Measurements from ENCODE around the gene AFAP1L2. TPM values are rescaled to one million over a fixed set of nuclear protein-coding genes. Genes with fewer than 3 reads are reported as not detected.

The AFAP1L2 gene
- polyA plus RNA-seq, 3 donors, result 0.01 to 0.43 TPM; not detected in 1

DNA sequence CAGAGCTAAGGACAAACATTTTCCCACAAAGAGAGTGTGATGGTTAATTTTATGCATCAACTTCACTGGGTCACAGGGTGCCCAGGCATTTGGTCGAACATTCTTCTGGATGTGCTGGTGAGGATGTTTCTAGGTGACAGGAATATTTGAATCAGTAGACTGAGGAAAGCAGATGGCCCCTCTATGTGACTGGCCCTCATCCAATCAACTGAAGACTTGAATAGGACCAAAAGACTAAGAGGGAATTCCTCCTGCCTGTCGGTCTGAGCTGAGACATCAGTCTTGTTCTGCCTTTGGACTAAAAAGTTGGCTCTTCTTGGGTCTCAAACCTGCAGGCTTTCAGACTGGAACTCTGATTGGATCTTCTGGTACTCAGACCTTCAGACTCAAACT, 44.4 kb downstream of the AFAP1L2 start:
- TF ChIP-seq, protein P1, sequence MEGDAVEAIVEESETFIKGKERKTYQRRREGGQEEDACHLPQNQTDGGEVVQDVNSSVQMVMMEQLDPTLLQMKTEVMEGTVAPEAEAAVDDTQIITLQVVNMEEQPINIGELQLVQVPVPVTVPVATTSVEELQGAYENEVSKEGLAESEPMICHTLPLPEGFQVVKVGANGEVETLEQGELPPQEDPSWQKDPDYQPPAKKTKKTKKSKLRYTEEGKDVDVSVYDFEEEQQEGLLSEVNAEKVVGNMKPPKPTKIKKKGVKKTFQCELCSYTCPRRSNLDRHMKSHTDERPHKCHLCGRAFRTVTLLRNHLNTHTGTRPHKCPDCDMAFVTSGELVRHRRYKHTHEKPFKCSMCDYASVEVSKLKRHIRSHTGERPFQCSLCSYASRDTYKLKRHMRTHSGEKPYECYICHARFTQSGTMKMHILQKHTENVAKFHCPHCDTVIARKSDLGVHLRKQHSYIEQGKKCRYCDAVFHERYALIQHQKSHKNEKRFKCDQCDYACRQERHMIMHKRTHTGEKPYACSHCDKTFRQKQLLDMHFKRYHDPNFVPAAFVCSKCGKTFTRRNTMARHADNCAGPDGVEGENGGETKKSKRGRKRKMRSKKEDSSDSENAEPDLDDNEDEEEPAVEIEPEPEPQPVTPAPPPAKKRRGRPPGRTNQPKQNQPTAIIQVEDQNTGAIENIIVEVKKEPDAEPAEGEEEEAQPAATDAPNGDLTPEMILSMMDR (IDR thresholded peaks at IDR 0.05), result no peak
- Histone ChIP-seq H3K9me3 (replicated peaks in 1 of 2; ENCODE audit: control insufficient read depth in 1 of 2, insufficient read depth in 1 of 2, low read length in 2 of 2) (no peaks in the 10 kb centered on the region), H4K20me1 (ENCODE audit: insufficient read depth, low read length) (no peaks in the 10 kb centered on the region), H3K4me1 (ENCODE audit: control insufficient read depth in 1 of 2, insufficient read depth in 2 of 2, low read length in 2 of 2) (no peaks in the 10 kb centered on the region), H3K79me2 (ENCODE audit: insufficient read depth, low read length) (no peaks in the 10 kb centered on the region), H2AFZ (ENCODE audit: insufficient read depth, low read depth, low read length, poor library complexity, severe bottlenecking) (no peak overlapping the region), H3K4me2 (replicated peaks; ENCODE audit: extremely low read depth, low read length, poor library complexity, severe bottlenecking) (no peak overlapping the region), H3K27me3 (ENCODE audit: control insufficient read depth in 2 of 2, insufficient read depth in 2 of 2, low read length in 2 of 2) (no peaks in the 10 kb centered on the region), H3K9ac (ENCODE audit: insufficient read depth, low read length, poor library complexity, severe bottlenecking) (no peak overlapping the region), H3K36me3 (replicated peaks in 1 of 2; ENCODE audit: control insufficient read depth in 1 of 2, insufficient read depth in 2 of 2, low read length in 2 of 2) (no peaks in the 10 kb centered on the region), H3K27ac (ENCODE audit: low read depth in 1 of 2, low read length in 2 of 2) (no peak overlapping the region), H3K4me3 (replicated peaks in 1 of 3; ENCODE audit: low read depth in 2 of 3, low read length in 3 of 3) (no peak overlapping the region)
- Mint-ChIP-seq H3K4me1 (no peaks in the 10 kb centered on the region), H3K27ac (no peak overlapping the region), H3K9me3 (no peaks in the 10 kb centered on the region), H3K36me3 (no peaks in the 10 kb centered on the region), H3K27me3 (ENCODE audit: low read depth in 3 of 3) (peaks cover 1 to 8% (median 2%) of the 10 kb centered on the region in 3 donors), H3K4me3 (no peak overlapping the region)
- DNase-seq, result no peak
- intact Hi-C loops (cut with micrococcal nuclease), result no loop called here
- 83% methylated on average over 2 of the region's 2 CpGs for WGBS (ENCODE audit: insufficient coverage)

DNA sequence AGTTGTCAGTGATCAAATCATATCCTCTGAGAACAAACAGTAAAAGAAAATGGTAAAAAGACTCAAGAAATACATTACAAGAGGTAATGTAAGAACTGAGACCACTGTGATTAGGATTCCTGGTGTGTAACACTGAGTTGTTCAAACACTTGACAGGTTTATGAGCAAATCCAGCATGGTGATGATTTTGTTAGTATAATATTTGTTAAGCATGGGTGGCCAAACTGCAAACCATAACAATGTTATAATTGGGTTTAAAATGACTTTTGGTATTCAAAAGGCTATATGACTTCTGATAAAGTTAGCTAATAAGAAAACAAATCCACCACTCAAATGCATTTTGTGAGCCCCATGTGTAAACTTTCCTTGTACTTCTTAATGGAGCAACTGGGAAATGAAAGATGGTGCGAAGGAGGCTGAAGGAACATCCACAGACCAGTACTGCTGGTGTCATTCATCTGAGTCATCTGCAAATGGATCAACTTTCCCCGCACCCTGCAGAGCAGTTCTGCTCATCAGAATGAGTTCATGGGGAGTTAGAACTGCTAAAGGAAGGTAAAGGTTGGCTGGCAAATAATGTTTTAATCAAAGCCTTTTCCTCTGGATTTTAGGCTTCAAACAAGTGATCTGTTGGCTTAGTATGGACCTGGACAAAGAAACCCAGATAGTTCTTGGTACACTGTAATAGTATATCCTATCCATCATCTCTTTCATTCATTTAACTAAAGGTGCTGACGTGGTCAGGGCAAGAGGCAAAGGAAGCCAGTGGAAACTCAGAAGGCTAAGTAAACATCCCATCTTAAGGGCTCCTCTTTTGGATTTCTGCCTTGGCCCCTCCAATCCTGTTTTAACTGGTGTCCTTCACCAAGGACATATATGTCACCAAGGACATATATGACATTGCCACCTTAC, 45.0 kb downstream of the AFAP1L2 start:
- no peaks in the 10 kb centered on the region for H3K36me3 ChIP-seq (replicated peaks in 1 of 2; ENCODE audit: control insufficient read depth in 1 of 2, insufficient read depth in 2 of 2, low read length in 2 of 2)
- no peak overlapping the region for H3K4me3 Mint-ChIP-seq
- H3K9me3 ChIP-seq (replicated peaks in 1 of 2; ENCODE audit: control insufficient read depth in 1 of 2, insufficient read depth in 1 of 2, low read length in 2 of 2), result no peaks in the 10 kb centered on the region
- H3K36me3 Mint-ChIP-seq, result no peaks in the 10 kb centered on the region
- WGBS (ENCODE audit: insufficient coverage), result 100% methylated on average over 2 of the region's 3 CpGs
- H3K27me3 Mint-ChIP-seq (ENCODE audit: low read depth in 3 of 3), result peaks cover 1 to 8% (median 2%) of the 10 kb centered on the region in 3 donors
- intact Hi-C loops (cut with micrococcal nuclease), result no loop called here
- no peak overlapping the region for H3K27ac ChIP-seq (ENCODE audit: low read depth in 1 of 2, low read length in 2 of 2)
- H2AFZ ChIP-seq (ENCODE audit: insufficient read depth, low read depth, low read length, poor library complexity, severe bottlenecking), result no peak overlapping the region
- no peak overlapping the region for H3K4me3 ChIP-seq (replicated peaks in 1 of 3; ENCODE audit: low read depth in 2 of 3, low read length in 3 of 3)
- TF ChIP-seq, protein P1 (IDR thresholded peaks at IDR 0.05), result no peak
- no peak for DNase-seq
- no peaks in the 10 kb centered on the region for H3K4me1 ChIP-seq (ENCODE audit: control insufficient read depth in 1 of 2, insufficient read depth in 2 of 2, low read length in 2 of 2)
- no peaks in the 10 kb centered on the region for H3K9me3 Mint-ChIP-seq
- H3K4me2 ChIP-seq (replicated peaks; ENCODE audit: extremely low read depth, low read length, poor library complexity, severe bottlenecking), result no peak overlapping the region
- no peak overlapping the region for H3K9ac ChIP-seq (ENCODE audit: insufficient read depth, low read length, poor library complexity, severe bottlenecking)
- no peak overlapping the region for H3K27ac Mint-ChIP-seq
- no peaks in the 10 kb centered on the region for H3K27me3 ChIP-seq (ENCODE audit: control insufficient read depth in 2 of 2, insufficient read depth in 2 of 2, low read length in 2 of 2)
- H3K79me2 ChIP-seq (ENCODE audit: insufficient read depth, low read length), result no peaks in the 10 kb centered on the region
- H3K4me1 Mint-ChIP-seq, result no peaks in the 10 kb centered on the region
- no peaks in the 10 kb centered on the region for H4K20me1 ChIP-seq (ENCODE audit: insufficient read depth, low read length)
